PC-3 (cell line): ENCODE data around the gene CCNB3.

Experiments used
- EZH2 ChIP-seq: fragments of 300-600 bp; sonication (generic); IDR thresholded peaks from one replicate; pipeline ENCODE4 v1.6.1; 2017; ENCODE audit warnings: antibody characterized with exemption, mild to moderate bottlenecking, low read length; ENCODE audit not compliant: unreplicated experiment
- EZH2phosphoT487 ChIP-seq: fragments of 300-600 bp; sonication (generic); IDR thresholded peaks from 2 replicates; pipeline ENCODE4 v1.6.1; 2018; ENCODE audit warnings: mild to moderate bottlenecking, antibody characterized with exemption, low read length, borderline replicate concordance
- TF ChIP-seq, protein P1 (sequence below): fragments of 300-600 bp; sonication (generic); conservative IDR thresholded peaks from 2 replicates; pipeline ENCODE4 v1.5.1; 2017; ENCODE audit warnings: antibody characterized with exemption, low read depth, mild to moderate bottlenecking, low read length

DNA sequence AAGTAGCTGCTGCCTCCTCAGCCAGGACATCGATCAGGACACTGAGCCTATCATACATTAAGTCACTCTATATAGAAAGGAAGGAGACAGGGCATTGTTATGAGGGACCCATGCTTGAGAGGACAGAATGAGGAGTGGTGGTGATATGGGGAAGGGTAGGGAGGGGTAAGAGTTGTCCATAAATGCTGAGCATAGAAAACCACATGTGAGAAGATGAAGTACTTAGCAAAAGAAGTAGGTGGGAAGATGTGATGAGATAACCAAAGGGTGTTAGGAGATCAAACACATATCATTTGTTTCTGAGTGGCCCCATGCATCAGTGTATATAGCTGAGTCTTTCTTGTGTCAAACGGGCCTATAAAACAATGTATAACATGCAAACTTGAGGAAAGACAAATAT lies 182.0 kb downstream of the CCNB3 start:
- TF ChIP-seq EZH2 (no peak), EZH2phosphoT487 (no peak)
- TF ChIP-seq, protein P1, sequence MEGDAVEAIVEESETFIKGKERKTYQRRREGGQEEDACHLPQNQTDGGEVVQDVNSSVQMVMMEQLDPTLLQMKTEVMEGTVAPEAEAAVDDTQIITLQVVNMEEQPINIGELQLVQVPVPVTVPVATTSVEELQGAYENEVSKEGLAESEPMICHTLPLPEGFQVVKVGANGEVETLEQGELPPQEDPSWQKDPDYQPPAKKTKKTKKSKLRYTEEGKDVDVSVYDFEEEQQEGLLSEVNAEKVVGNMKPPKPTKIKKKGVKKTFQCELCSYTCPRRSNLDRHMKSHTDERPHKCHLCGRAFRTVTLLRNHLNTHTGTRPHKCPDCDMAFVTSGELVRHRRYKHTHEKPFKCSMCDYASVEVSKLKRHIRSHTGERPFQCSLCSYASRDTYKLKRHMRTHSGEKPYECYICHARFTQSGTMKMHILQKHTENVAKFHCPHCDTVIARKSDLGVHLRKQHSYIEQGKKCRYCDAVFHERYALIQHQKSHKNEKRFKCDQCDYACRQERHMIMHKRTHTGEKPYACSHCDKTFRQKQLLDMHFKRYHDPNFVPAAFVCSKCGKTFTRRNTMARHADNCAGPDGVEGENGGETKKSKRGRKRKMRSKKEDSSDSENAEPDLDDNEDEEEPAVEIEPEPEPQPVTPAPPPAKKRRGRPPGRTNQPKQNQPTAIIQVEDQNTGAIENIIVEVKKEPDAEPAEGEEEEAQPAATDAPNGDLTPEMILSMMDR, result no peak
